HG03175 (cell line): ENCODE data around the gene GHRL.

ENCODE experiments used
- ATAC-seq: cut with Tn5 transposase; IDR thresholded peaks from one replicate; pipeline ENCODE4 v1.9.1; 2021; ENCODE audit warnings: mild to moderate bottlenecking, moderate library complexity; ENCODE audit not compliant: unreplicated experiment

Gene GHRL

GRCh38 chr3:10328460-10329071 lies 35.8 kb upstream of the GHRL start:
- ATAC-seq = no peak

- ATAC-seq = no peak
Observed at GRCh38 chr3:10327592-10327991, 34.8 kb upstream of the GHRL start.

- ATAC-seq = no peak
Observed at GRCh38 chr3:10322352-10322710, 29.6 kb upstream of the GHRL start.

- no peak for ATAC-seq
Observed at GRCh38 chr3:10321630-10322351, 29.0 kb upstream of the GHRL start.

- ATAC-seq = peak; percentile 3
Observed at GRCh38 chr3:10320320-10320677, 27.6 kb upstream of the GHRL start.

GRCh38 chr3:10319804-10320203 lies 27.1 kb upstream of the GHRL start:
- no peak for ATAC-seq

GRCh38 chr3:10319251-10319650 lies 26.5 kb upstream of the GHRL start:
- ATAC-seq = no peak

GRCh38 chr3:10317961-10318350 lies 25.2 kb upstream of the GHRL start:
- ATAC-seq = no peak

GRCh38 chr3:10317311-10317960 lies 24.7 kb upstream of the GHRL start:
- ATAC-seq = no peak

- no peak for ATAC-seq
Observed at GRCh38 chr3:10315771-10316344, 23.1 kb upstream of the GHRL start.

- ATAC-seq = no peak
Observed at GRCh38 chr3:10315101-10315500, 22.4 kb upstream of the GHRL start.

GRCh38 chr3:10312861-10313260 lies 20.1 kb upstream of the GHRL start:
- ATAC-seq = no peak

GRCh38 chr3:10312391-10312790 lies 19.6 kb upstream of the GHRL start:
- ATAC-seq = no peak

- no peak for ATAC-seq
Observed at GRCh38 chr3:10311710-10312109, 19.0 kb upstream of the GHRL start.

- ATAC-seq = no peak
Observed at GRCh38 chr3:10310578-10310977, 17.8 kb upstream of the GHRL start.

- ATAC-seq = no peak
Observed at GRCh38 chr3:10309736-10310135, 17.0 kb upstream of the GHRL start.

GRCh38 chr3:10308678-10309077 lies 15.9 kb upstream of the GHRL start:
- ATAC-seq = no peak

- ATAC-seq = no peak
Observed at GRCh38 chr3:10306156-10306555, 13.4 kb upstream of the GHRL start.

- no peak for ATAC-seq
Observed at GRCh38 chr3:10305331-10305902, 12.7 kb upstream of the GHRL start.

GRCh38 chr3:10304905-10305304 lies 12.2 kb upstream of the GHRL start:
- no peak for ATAC-seq

GRCh38 chr3:10303785-10304184 lies 11.0 kb upstream of the GHRL start:
- no peak for ATAC-seq

- ATAC-seq = no peak
Observed at GRCh38 chr3:10303105-10303504, 10.4 kb upstream of the GHRL start.
